ENCODE measurements around the gene IGLON5.

IGLON5 gene

GRCh38 chr19:51295382-51296126 lies 15.9 kb upstream of the IGLON5 start:
- TF ChIP-seq CTCF (IDR thresholded peaks at IDR 0.05; ENCODE audit: borderline replicate concordance, insufficient read depth, low read depth, low read length): no peak
- H3K4me3 ChIP-seq (ENCODE audit: low read depth, low read length): no peak overlapping the region

- H3K4me3 ChIP-seq (ENCODE audit: low read depth, low read length): no peak overlapping the region
- no peak; the same call in 1 of the 2 replicates for TF ChIP-seq CTCF (IDR thresholded peaks at IDR 0.05; ENCODE audit: borderline replicate concordance, insufficient read depth, low read depth, low read length)
Measured at GRCh38 chr19:51296336-51297093, 14.9 kb upstream of the IGLON5 start.

- no peak for TF ChIP-seq CTCF (IDR thresholded peaks at IDR 0.05; ENCODE audit: borderline replicate concordance, insufficient read depth, low read depth, low read length)
- no peak overlapping the region for H3K4me3 ChIP-seq (ENCODE audit: low read depth, low read length)
Measured at GRCh38 chr19:51297406-51297805, 14.0 kb upstream of the IGLON5 start.

GRCh38 chr19:51301266-51301665 lies 10.2 kb upstream of the IGLON5 start:
- no peak overlapping the region for H3K4me3 ChIP-seq (ENCODE audit: low read depth, low read length)
- no peak for TF ChIP-seq CTCF (IDR thresholded peaks at IDR 0.05; ENCODE audit: borderline replicate concordance, insufficient read depth, low read depth, low read length)

GRCh38 chr19:51305479-51305878 lies 6.0 kb upstream of the IGLON5 start:
- no peak overlapping the region for H3K4me3 ChIP-seq (ENCODE audit: low read depth, low read length)
- no peak for TF ChIP-seq CTCF (IDR thresholded peaks at IDR 0.05; ENCODE audit: borderline replicate concordance, insufficient read depth, low read depth, low read length)

- H3K4me3 ChIP-seq (ENCODE audit: low read depth, low read length): no peak overlapping the region
- TF ChIP-seq CTCF (IDR thresholded peaks at IDR 0.05; ENCODE audit: borderline replicate concordance, insufficient read depth, low read depth, low read length): no peak
Measured at GRCh38 chr19:51316688-51317087, 5.2 kb downstream of the IGLON5 start.

GRCh38 chr19:51317376-51317775 lies 5.9 kb downstream of the IGLON5 start:
- H3K4me3 ChIP-seq (ENCODE audit: low read depth, low read length): no peak overlapping the region
- no peak for TF ChIP-seq CTCF (IDR thresholded peaks at IDR 0.05; ENCODE audit: borderline replicate concordance, insufficient read depth, low read depth, low read length)

All from GM12875 (cell line).